Jurkat, Clone E6-1 (cell line): ENCODE data around the gene GRM8.

Source experiments
- DNase-seq: peaks from one replicate; pipeline ENCODE4 v3.0.0-alpha.2; 2011; ENCODE audit warnings: low read depth, low spot score
- H3K4me3 ChIP-seq: 2 replicates; pipeline ENCODE4 v1.5.1; 2011; ENCODE audit warnings: mild to moderate bottlenecking, low read length, control low read depth, moderate library complexity

GRM8 gene

DNA sequence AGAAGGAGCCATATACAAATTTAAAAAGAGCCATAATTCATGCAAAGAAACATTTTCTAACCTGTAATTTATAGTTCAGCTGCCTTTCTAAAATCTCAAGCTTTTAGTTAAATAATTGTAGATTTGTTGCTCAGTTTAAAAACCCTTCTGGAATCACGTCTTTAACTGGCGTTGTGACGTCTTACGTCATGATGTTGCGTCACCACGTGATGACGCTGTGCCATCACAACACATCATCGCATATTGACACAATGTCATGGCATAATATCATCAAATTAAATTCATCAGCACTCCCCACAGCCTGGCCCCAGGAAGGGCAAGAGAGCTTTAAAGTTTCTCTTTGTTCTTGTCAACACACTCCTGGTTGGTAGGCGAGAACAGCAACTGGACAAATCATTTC is 194.8 kb downstream of the GRM8 start:
- H3K4me3 ChIP-seq: no peak overlapping the region
- DNase-seq: no peak

DNA sequence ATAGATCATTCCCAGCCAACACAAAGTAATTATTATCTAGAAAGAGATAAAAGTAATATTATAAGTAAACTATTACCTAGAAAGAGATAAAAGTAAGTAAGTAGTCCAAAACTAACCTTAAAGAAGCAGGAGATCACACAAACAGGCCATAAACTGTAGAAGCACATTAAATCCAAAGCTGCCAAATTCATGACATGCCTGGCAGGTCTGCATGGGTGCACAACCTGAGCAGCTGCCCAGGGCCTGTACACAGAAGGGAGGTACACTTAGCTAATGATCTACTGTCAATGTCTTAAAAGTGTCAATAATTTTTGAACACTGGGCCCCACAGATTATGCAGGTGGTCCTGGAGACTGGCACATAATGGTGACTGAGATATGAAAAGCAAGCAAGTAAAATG is 196.5 kb downstream of the GRM8 start:
- DNase-seq: no peak
- no peak overlapping the region for H3K4me3 ChIP-seq

- no peak overlapping the region for H3K4me3 ChIP-seq
- no peak for DNase-seq
Measured at GRCh38 chr7:127047521-127047920, 205.2 kb downstream of the GRM8 start.

DNA sequence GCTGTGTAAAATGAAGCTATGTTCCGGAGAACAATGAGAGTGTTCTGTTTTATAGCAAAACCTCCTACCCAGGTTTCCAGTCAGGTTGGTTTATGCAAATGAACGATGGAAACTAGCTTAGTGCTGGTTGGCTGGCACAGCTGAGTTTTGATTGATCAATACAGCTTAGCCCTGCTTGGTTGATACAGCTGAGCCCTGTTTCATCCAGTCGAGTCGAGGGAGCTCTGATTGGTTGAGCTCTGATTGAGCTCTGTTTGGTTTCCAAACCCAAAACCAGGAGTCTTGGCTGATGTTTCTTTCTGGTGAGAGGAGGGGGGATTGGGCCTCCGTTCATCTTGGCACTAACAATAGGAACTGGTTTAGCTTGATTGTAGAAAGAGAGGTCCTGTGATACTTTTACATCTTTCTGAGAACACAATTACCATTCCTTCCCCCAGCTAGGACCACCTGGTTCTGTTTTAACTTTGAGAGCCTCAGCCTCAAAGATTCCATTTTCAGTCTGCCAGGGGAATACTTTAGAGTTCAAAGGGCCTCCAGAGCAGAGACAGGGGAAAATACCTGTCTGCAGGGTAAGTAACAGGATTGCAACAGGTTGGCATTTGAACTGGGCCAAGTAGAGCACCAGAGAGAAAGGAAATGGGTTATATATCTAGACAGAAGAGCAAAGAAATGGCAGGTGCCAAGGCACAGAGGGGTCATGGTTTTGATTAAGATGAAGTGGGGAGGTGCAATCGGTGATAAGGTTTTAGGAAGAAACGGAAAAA is 210.9 kb downstream of the GRM8 start:
- no peak overlapping the region for H3K4me3 ChIP-seq
- DNase-seq: no peak

GRCh38 chr7:127040042-127040441 is 212.7 kb downstream of the GRM8 start:
- no peak for DNase-seq

DNA sequence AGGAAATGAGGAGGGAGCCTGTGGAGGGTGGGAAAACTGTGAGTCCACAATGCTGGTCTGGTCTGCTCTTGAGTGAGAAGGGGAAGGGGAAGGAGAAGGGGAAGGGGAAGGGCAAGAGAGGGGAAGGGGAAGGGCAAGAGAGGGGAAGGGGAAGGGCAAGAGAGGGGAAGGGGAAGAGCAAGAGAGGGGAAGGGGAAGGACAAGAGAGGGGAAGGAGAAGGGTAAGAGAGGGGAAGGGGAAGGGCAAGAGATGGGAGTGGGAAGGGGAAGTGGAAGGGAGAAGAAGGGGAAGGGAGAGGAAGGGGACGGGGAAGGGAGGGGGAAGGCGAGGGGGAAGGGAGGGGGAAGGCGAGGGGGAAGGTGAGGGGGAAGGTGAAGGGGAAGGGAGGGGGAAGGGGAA is 213.2 kb downstream of the GRM8 start:
- no peak for DNase-seq
- H3K4me3 ChIP-seq: no peak overlapping the region

More at GRCh38 chr7:127040042-127040441, 212.7 kb downstream of the GRM8 start:
- H3K4me3 ChIP-seq: no peak overlapping the region

DNA sequence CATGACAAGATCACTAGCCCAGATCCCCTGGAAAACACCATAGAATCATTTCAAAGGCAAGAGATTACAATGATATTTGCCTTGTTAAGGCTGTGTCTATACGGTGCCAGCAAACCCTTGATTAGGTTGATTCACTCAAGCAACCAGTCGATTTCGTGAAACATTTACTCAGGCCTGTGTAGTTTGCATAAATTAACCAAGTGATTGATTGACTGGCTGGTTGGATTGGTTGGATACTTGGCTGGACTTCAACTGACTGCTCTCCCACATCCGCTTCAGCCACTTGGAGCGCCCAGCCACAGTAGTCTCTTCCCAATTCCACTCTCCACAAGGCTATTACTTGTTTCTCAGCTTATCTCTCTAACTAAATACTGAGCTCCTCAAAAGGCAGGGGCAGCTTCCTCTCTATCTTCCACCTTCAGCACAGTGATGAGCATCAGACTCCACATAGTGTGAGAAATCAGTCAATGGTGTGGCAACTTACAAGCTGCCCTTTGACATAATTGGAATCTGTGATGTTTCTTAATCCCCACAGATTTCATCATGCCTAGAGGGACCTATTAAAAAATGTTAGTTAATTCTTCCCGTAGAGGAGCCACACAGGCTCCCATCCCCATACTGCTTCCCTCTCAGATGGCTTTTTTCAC is 217.4 kb downstream of the GRM8 start:
- no peak for DNase-seq
- H3K4me3 ChIP-seq: no peak overlapping the region

DNA sequence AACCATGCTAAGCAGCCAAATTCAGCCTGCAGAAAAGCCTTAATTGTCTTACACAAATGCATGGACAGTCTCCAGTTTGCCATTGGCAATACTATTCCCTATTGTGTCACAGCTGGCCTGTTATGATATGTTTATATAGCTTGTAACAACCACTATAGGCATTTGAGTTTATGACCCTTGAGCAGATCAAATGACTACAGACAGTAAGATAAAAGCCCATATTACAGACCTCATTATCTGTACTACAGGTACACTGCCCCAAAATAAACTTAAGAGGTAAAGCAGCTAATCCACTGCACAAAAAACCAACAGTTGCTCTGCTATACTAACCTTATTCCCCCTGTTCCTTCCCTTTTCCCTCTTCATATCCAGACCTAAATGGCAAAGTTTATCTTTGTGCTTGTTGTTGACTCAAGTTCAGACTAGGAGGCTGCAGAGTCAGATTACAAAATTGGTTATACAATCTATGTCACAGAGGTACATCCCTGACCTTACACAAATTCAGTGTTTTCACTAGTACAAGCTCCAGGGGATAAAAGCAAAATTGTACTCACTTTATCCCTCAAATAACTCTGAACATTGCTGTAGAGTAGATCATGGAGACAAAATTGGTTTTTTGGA is 218.4 kb downstream of the GRM8 start:
- DNase-seq: no peak
- no peak overlapping the region for H3K4me3 ChIP-seq

GRCh38 chr7:127029823-127030222 is 222.9 kb downstream of the GRM8 start:
- H3K4me3 ChIP-seq: no peak overlapping the region
- no peak for DNase-seq

GRCh38 chr7:127021857-127022256 is 230.9 kb downstream of the GRM8 start:
- no peak overlapping the region for H3K4me3 ChIP-seq
- no peak for DNase-seq

GRCh38 chr7:127021019-127021738 is 231.6 kb downstream of the GRM8 start:
- DNase-seq: no peak
- H3K4me3 ChIP-seq: no peak overlapping the region

DNA sequence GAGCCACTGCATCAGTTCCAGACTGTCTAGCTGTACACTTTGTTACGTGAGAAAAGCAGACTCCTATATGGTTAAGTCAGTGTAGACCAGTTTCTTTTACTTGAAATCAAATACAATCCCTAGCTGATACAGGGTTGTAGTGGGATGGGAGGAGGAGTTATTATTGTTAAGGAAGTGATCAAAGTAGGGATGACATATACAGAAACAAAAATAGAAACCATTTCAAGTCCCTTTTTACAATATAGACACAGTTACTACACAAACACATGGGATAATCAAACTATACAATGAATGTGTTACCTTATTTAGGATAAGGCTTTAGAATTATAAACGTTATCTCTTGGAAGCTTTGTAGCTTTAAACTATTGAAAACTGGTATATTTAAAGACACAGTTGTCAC is 233.9 kb downstream of the GRM8 start:
- no peak for DNase-seq
- H3K4me3 ChIP-seq: no peak overlapping the region

DNA sequence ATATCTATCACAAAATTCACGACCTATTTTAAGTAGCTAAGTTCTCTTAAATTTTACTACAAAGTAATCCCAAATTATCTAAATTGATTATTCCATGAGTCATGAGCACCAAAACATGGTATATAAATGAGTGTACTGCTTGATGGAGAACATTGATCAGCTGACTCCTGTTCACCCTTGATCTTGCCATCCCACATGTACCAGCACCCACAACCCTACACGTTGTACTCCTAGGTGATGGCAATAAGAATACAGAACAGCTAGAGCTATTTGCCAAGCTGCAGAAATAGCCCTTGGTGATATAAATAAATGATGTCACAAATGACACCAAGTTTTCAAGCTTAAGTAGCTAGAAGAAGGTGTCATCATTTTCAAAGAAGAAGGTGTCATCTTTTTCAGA is 235.5 kb downstream of the GRM8 start:
- DNase-seq: no peak
- no peak overlapping the region for H3K4me3 ChIP-seq

GRCh38 chr7:127000725-127001124 is 252.0 kb downstream of the GRM8 start:
- DNase-seq: no peak
- no peak overlapping the region for H3K4me3 ChIP-seq

DNA sequence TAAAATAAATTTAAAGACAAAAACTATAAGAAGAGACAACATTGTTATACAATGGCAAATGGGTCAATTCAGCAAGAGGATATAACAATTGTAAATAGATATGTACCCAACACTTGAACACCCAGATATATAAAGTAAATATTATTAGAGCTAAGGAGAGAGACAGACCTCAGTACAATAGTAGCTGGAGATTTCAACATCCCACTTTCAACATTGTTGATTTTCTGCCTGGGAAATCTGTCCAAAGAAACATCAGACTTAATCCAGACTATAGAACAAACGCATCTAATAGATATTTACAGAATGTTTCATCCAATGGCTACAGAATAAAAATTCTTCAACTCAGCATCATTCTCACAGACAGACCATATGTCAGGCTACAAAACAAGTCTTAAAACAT is 256.1 kb downstream of the GRM8 start:
- DNase-seq: no peak
- H3K4me3 ChIP-seq: no peak overlapping the region

- DNase-seq: no peak
- H3K4me3 ChIP-seq: no peak overlapping the region
Measured at GRCh38 chr7:126993626-126994213, 259.0 kb downstream of the GRM8 start.

DNA sequence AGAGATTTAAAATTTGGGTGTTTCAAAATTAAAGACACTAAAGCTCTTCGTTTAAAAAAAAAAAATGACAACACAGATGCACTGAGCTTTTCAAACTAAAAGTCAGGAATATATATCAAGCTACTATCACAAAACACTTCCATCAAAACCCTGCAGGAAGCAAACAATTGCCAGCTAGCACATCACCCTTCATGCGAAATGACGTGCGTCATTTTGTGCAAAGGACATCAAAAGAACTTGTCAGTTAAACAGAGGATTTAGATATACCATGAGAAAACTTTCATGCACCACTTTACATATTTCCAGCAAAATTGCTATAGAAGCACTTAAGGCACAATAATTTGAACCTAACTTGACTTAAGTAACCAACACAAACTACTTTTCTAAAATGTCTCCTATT is 264.7 kb downstream of the GRM8 start:
- DNase-seq: no peak
- no peak overlapping the region for H3K4me3 ChIP-seq

DNA sequence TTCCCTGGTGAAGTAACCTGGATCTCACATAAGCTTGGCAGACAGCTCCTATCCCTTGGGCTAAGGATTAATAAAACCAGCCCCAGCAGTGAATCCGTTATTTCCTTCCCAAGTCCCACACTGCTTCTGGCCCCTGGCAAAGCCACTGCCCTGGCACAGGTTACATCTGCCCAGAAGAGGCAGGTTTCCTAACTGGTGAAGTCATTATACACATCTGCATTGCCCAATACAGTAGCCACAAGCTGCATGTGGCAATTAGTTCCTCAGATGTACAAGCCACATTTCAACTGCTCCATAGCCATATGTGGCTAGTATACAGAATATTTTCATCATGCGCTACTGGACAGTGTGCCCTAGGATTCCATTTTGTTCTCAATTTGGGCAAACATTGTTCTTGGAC is 273.0 kb downstream of the GRM8 start:
- no peak overlapping the region for H3K4me3 ChIP-seq
- DNase-seq: no peak

DNA sequence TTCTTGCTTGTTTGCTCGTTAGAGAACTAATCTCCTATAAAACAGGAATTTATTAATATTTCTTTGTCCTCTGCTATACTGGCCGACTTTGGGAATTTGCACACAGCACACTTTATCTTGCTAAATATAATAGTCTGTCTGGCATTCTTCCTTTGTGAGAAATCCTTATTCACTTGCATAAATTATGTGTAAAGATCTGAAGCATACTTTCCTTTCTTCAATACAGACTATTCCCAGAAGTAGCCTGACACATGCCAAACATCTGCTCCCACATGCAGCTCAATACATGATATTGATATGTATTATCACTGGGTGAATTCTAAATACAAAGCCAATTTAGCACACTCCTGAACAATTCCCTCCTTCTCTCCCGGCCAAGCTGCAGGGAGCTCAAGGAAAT is 273.9 kb downstream of the GRM8 start:
- no peak for DNase-seq

DNA sequence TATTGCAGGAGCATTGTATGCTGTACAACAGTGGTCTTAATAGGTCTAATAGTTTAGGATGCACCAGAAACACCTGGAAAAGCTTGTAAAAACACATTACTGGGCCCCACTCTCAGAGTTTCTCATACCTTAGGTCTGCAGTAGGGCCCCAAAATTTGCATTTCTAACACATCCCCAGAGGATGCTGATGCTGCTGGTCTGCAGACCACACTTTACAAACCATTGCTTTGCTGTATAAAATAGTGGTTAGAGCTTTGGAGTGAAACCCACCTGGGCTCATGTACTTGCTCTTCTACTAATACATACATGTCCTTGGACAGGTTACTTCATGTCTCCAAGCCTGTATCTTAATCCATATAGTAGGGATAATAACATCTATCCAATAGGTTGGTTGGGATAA is 279.7 kb downstream of the GRM8 start:
- no peak for DNase-seq
- no peak overlapping the region for H3K4me3 ChIP-seq

More for the DNA sequence above, 273.9 kb downstream of the GRM8 start:
- H3K4me3 ChIP-seq: no peak overlapping the region
